HCT116 (cell line): Measurements from ENCODE around the gene LRRC3C.

Experiments used
- CTCF ChIP-seq, 3 experiments: fragments of 200-600 bp in 1 of 3; sonication (generic) in 1 of 3; IDR thresholded peaks in 2 of 3; conservative IDR thresholded peaks in 1 of 3; 2 replicates each; pipeline ENCODE4 v1.5.1; 2012 to 2017; ENCODE audit warnings: low read depth in 2 of 3, low read length in 2 of 3, antibody characterized with exemption in 1 of 3, borderline replicate concordance in 1 of 3, control low read depth in 1 of 3, mild to moderate bottlenecking in 1 of 3, mixed read lengths in 1 of 3, mixed run types in 1 of 3, moderate library complexity in 1 of 3; ENCODE audit not compliant: insufficient read depth in 1 of 3
- POLR2A ChIP-seq: IDR thresholded peaks from 2 replicates; pipeline ENCODE4 v1.7.0; 2011; ENCODE audit warnings: borderline replicate concordance; ENCODE audit not compliant: insufficient read depth, insufficient read length; ENCODE audit errors: extremely low read depth
- POLR2AphosphoS5 ChIP-seq: IDR thresholded peaks from 2 replicates; pipeline ENCODE4 v1.6.1; 2011; ENCODE audit warnings: mild to moderate bottlenecking, low read depth, low read length, moderate library complexity
- RAD21 ChIP-seq: IDR thresholded peaks from 2 replicates; pipeline ENCODE4 v1.6.1; 2012; ENCODE audit warnings: low read depth, mild to moderate bottlenecking
- REST ChIP-seq: IDR thresholded peaks from 2 replicates; pipeline ENCODE4 v1.6.1; 2012; ENCODE audit warnings: low read depth
- ZBTB33 ChIP-seq: IDR thresholded peaks from 2 replicates; pipeline ENCODE4 v1.6.1; 2011; ENCODE audit warnings: mild to moderate bottlenecking, low read length, moderate library complexity; ENCODE audit not compliant: insufficient replicate concordance; ENCODE audit errors: extremely low read depth

- TF ChIP-seq CTCF (IDR thresholded peaks at IDR 0.05 in 2 of 3, conservative IDR thresholded peaks at IDR 0.05 in 1 of 3; ENCODE audit: borderline replicate concordance in 1 of 3, insufficient read depth in 1 of 3, low read depth in 2 of 3, low read length in 2 of 3), result no peak
- no peak for TF ChIP-seq RAD21
- TF ChIP-seq ZBTB33, result no peak
- TF ChIP-seq REST, result no peak
- no peak for TF ChIP-seq POLR2A
- no peak for TF ChIP-seq POLR2AphosphoS5
Observed at GRCh38 chr17:39972271-39972670, 44.7 kb downstream of the LRRC3C start.
